Ectodermal cell (in vitro differentiated cells): ENCODE data around the gene MYLK2.

Experiments
- H3K27ac ChIP-seq: 2 replicates; pipeline ENCODE4 v1.7.0; 2013; ENCODE audit warnings: mild to moderate bottlenecking, low read depth, low read length; ENCODE audit not compliant: insufficient read depth, poor library complexity, severe bottlenecking
- H3K27me3 ChIP-seq: 2 replicates; pipeline ENCODE4 v1.7.0; 2013; ENCODE audit warnings: mild to moderate bottlenecking, low read length; ENCODE audit not compliant: insufficient read depth, control insufficient read depth, poor library complexity, severe bottlenecking
- H3K36me3 ChIP-seq: one replicate; pipeline ENCODE4 v1.7.0; 2013; ENCODE audit warnings: low read length; ENCODE audit not compliant: control insufficient read depth, insufficient read depth
- H3K4me1 ChIP-seq: one replicate; pipeline ENCODE4 v1.7.0; 2013; ENCODE audit warnings: low read length; ENCODE audit not compliant: control insufficient read depth, insufficient read depth
- H3K4me3 ChIP-seq: 2 replicates; pipeline ENCODE4 v1.7.0; 2013; ENCODE audit warnings: low read depth, low read length, control low read depth; ENCODE audit not compliant: insufficient read depth
- H3K9me3 ChIP-seq: 2 replicates; pipeline ENCODE4 v1.7.0; 2013; ENCODE audit warnings: mild to moderate bottlenecking, low read length, moderate library complexity; ENCODE audit not compliant: control insufficient read depth
- WGBS, 2 experiments: methylation state at CpG; one replicate each; pipeline ENCODE4 v1.1.7; 2013; ENCODE audit warnings: missing lambda C conversion rate in 2 of 2; 5-methylcytosine and 5-hydroxymethylcytosine counted together

The MYLK2 gene

DNA sequence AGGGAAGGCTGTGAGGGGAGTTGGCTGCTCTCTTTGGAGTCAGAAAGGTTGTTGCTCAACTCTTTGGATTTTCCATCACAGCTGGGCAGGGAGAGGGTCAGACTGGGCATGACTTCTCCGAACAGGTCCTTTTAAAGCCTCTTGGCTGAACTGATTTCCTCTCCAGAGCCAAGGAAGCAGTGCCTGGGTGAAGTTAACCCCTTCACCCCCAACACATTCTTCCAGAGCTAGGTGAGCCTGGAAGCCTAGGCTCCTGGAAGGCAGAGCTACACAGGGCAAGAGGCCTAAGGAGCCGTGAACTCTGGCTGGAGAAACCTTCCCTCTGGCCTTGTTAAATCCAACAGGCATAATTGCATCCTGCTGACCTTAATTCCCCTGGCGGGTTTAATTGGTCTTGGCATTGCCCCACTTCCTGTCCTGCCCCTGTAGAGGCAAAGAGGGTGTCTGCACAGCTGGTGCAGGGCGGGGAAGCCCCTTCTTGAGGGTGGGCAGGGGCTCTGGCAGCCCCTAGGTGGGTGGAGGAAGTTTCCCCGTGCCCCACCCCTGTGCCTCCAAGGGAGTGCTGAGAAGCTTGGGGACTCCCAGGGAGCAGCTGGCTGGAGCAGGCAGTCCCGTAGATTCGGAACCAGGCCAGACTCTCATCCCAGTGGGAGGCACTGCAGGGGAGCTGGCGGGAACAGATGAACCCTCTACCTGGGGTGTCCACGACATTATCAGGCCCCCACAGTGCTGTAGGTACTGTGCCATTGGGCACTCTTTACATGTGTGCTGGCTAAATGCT, 3.6 kb upstream of the MYLK2 start:
- Histone ChIP-seq H3K4me1 (peaks cover 10% of the 10 kb centered on the region), H3K27me3 (no peaks in the 10 kb centered on the region), H3K4me3 (no peak overlapping the region), H3K36me3 (no peaks in the 10 kb centered on the region), H3K9me3 (no peaks in the 10 kb centered on the region), H3K27ac (no peak overlapping the region)
- WGBS, 2 experiments, result 67 to 68% methylated on average over 9 of the region's 9 CpGs

DNA sequence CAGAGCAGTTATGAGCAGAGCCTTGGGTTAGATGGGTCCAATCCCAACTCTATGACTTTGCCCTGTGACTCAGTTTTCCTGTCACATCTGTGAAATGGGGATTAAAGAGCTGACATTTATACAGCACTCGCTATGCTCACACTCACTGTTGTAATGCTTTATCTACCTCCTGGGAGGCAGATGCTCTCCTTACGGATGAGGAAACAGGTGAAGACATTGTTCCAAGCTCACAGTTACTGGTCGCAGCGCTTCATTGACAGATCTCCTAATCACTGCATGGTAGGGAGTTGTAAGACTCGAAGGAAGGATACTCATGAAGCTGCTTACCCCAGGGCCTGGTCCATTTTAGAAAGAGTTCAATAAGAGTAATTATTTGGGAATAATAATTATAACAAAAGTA, 2.9 kb upstream of the MYLK2 start:
- Histone ChIP-seq H3K27ac (no peak overlapping the region), H3K36me3 (no peaks in the 10 kb centered on the region), H3K9me3 (no peaks in the 10 kb centered on the region), H3K27me3 (no peaks in the 10 kb centered on the region), H3K4me1 (peaks cover 10% of the 10 kb centered on the region), H3K4me3 (no peak overlapping the region)
- 90 to 94% methylated on average over 5 of the region's 5 CpGs for WGBS, 2 experiments

DNA sequence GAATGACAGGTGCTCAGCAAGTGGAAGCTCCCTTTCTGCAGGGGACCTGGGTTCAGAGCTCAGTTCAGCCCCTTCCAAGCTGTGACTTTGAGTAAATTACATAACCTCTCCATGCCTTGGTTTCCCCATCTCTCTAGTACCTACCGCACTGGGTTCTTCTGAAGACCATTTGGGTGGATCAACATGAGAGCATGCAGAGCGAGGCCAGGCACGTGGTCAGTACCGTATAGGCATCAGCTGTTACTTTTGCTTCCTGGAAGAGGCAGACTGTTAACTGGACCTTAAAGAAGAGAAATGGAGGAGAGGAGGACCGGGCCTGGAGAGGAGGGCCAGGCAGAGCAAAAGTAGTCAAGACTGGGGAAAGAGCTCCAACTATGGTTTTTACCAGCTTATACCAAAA, 1.7 kb upstream of the MYLK2 start:
- H3K27ac ChIP-seq, result no peak overlapping the region
- H3K4me3 ChIP-seq, result no peak overlapping the region
- H3K27me3 ChIP-seq, result no peaks in the 10 kb centered on the region
- H3K36me3 ChIP-seq, result no peaks in the 10 kb centered on the region
- 89 to 93% methylated on average over 5 of the region's 5 CpGs for WGBS, 2 experiments
- H3K9me3 ChIP-seq, result no peaks in the 10 kb centered on the region
- H3K4me1 ChIP-seq, result peaks cover 10% of the 10 kb centered on the region

DNA sequence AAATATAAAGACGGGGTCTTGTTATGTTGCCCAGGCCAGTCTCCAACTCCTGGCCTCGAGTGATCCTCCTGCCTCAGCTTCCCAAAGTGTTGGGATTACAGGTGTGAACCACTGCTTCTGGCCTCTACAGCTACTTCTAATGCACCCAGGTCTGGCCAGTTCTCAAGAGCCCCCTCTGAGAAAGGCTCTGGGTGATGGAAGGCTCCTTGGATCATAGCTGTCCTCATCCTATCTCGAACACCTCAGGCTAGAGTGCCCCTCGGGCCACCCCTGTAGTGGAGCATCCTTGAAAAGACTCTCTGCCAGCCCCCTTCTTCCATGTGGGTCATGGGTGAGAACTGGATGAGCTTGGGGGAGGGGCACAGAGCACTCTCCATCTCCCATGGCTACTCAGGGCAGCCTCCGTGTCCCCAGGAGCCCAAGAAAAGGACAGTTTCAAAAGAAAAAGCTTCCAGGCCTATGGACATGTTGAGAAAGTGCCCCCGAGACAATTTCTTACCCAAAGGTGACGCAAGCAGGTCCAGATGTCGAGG, 714 bp upstream of the MYLK2 start:
- no peaks in the 10 kb centered on the region for H3K27me3 ChIP-seq
- H3K36me3 ChIP-seq, result no peaks in the 10 kb centered on the region
- no peak overlapping the region for H3K27ac ChIP-seq
- H3K4me3 ChIP-seq, result no peak overlapping the region
- WGBS, 2 experiments, result 89 to 92% methylated on average over 8 of the region's 8 CpGs
- H3K4me1 ChIP-seq, result peaks cover 15% of the 10 kb centered on the region
- H3K9me3 ChIP-seq, result no peaks in the 10 kb centered on the region

DNA sequence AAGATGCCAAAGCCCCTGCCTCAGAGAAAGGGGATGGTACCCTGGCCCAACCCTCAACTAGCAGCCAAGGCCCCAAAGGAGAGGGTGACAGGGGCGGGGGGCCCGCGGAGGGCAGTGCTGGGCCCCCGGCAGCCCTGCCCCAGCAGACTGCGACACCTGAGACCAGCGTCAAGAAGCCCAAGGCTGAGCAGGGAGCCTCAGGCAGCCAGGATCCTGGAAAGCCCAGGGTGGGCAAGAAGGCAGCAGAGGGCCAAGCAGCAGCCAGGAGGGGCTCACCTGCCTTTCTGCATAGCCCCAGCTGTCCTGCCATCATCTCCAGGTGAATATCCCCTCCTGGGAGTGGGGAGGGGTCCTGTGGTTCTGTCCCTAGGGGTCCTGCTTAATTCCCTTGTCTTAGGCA, 1.1 kb downstream of the MYLK2 start:
- WGBS, 2 experiments, result 82 to 83% methylated on average over 6 of the region's 6 CpGs
- H3K36me3 ChIP-seq, result no peaks in the 10 kb centered on the region
- H3K9me3 ChIP-seq, result no peaks in the 10 kb centered on the region
- H3K4me1 ChIP-seq, result peaks cover 16% of the 10 kb centered on the region
- H3K27ac ChIP-seq, result no peak overlapping the region
- H3K27me3 ChIP-seq, result no peaks in the 10 kb centered on the region
- H3K4me3 ChIP-seq, result no peak overlapping the region

DNA sequence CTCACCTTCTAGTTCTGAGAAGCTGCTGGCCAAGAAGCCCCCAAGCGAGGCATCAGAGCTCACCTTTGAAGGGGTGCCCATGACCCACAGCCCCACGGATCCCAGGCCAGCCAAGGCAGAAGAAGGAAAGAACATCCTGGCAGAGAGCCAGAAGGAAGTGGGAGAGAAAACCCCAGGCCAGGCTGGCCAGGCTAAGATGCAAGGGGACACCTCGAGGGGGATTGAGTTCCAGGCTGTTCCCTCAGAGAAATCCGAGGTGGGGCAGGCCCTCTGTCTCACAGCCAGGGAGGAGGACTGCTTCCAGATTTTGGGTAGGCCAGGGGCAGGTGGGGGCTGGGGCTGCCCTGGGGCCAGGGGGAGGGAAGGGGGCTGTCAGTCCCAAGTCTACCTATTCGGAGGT, 2.3 kb downstream of the MYLK2 start:
- Histone ChIP-seq H3K9me3 (no peaks in the 10 kb centered on the region), H3K36me3 (no peaks in the 10 kb centered on the region), H3K27ac (no peak overlapping the region), H3K4me3 (no peak overlapping the region), H3K4me1 (peaks cover 12% of the 10 kb centered on the region), H3K27me3 (no peaks in the 10 kb centered on the region)
- WGBS, 2 experiments, result 81 to 82% methylated on average over 5 of the region's 5 CpGs

DNA sequence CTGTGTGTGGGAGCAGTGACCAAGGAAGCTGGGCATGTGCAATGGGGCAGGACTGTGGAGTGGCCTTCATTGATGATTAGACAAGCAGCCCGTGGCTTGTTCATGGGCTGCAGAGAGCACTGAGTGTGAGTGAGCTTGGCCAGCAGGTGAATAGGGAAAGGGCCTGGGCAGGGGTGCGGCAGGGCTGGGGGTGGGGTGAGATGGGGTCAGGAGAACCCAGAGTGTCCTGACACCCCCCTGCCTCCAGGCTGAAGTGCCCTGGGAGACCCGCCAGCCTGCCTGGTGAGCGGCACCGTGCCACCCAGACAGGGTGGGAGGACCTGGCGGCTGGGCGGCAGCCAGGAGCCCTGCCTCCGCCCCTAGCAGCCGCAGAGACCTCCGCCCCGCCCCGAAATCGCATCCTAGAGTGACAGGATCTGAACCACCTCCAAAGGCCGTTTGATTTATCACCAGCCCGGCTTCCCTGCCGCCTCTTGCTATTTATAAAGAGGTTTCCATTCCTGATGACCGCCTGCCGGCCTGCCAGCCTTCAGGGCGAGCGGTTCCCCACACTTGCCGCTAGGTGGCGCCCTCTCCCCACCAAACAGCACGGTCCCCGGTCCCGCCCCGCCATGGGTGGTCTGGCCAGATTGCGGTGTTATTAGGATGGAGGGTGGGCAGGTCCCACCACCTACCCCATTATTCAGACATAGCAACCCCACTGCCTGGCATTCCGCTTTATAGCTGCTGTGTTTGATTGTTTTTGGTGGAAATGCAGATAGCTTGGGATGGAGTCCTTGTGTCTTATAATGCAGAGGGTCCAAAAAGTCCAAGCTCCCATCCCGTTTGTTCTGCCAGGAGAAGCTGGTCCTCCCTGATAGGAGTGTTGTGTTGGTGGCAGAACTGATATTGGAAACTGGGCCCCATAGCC, 3.5 kb downstream of the MYLK2 start:
- Histone ChIP-seq H3K4me3 (no peak overlapping the region), H3K27me3 (no peaks in the 10 kb centered on the region), H3K4me1 (peaks cover 12% of the 10 kb centered on the region), H3K36me3 (no peaks in the 10 kb centered on the region), H3K27ac (no peak overlapping the region), H3K9me3 (no peaks in the 10 kb centered on the region)
- 20 to 22% methylated on average over 24 to 28 of the region's 29 CpGs for WGBS, 2 experiments

DNA sequence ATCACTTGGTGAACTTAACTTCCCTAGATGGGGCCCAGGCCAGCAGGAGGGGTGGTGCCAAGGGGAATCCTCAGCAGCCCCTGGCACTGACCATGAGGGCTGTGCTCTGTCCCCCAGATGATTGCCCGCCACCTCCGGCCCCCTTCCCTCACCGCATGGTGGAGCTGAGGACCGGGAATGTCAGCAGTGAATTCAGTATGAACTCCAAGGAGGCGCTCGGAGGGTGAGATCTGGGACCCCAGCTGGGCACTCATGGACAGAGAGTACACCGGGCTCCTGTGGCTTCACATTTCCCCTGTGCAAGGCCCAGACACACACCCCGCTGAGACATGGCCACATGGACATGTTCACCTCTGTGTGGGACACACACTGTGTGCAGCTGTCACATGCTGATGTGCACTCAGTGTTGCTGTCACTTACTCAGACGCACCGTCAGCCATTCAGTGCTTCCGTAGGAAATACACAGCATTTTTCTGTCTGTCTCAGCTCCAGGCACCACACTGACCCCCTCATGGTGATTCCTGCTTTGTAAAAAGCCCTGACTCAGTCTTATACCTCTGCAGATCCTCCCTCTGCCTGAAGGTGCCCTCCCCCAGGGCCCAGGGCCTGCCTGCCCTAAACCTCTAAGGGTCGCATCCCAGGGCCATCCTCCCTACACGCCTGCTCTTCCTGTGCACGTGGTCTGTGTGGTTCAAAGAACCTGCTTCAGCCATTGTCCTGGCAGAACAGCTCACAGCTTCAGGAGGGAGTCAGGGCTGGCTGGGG, 4.4 kb downstream of the MYLK2 start:
- 81 to 85% methylated on average over 14 of the region's 14 CpGs for WGBS, 2 experiments
- Histone ChIP-seq H3K4me3 (no peak overlapping the region), H3K27me3 (no peaks in the 10 kb centered on the region)

DNA sequence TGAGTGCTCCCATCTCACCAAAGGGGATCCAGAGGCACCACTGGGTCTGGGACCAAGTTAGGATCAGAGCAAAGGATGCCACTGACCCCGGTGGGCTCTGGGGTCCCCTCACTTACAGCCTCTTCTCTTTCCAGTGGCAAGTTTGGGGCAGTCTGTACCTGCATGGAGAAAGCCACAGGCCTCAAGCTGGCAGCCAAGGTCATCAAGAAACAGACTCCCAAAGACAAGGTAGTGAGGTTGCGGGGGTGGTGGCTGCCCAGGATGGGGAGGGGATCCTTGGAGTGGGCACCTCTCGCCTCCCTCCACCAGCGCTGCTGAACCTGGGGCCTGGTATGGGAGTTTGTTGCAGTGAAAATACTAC, 4.9 kb downstream of the MYLK2 start:
- no peaks in the 10 kb centered on the region for H3K27me3 ChIP-seq
- peaks cover 6% of the 10 kb centered on the region for H3K4me1 ChIP-seq
- H3K27ac ChIP-seq, result no peak overlapping the region
- 94 to 95% methylated on average over 4 of the region's 4 CpGs for whole genome bisulfite sequencing, 2 experiments
- no peaks in the 10 kb centered on the region for H3K36me3 ChIP-seq
- no peak overlapping the region for H3K4me3 ChIP-seq
- no peaks in the 10 kb centered on the region for H3K9me3 ChIP-seq

More for the DNA sequence above, 4.4 kb downstream of the MYLK2 start:
- H3K27ac ChIP-seq, result no peak overlapping the region
- no peaks in the 10 kb centered on the region for H3K36me3 ChIP-seq
- H3K4me1 ChIP-seq, result peaks cover 10% of the 10 kb centered on the region
- no peaks in the 10 kb centered on the region for H3K9me3 ChIP-seq
